22Rv1 (cell line): ENCODE results near the gene XPC.

Experiments used
- ZFX ChIP-seq: fragments of 450-650 bp; IDR thresholded peaks from 2 replicates; pipeline ENCODE4 v1.6.1; 2017; ENCODE audit warnings: antibody characterized with exemption, borderline replicate concordance
- TF ChIP-seq, protein P1 (sequence below): fragments of 450-650 bp; IDR thresholded peaks from 2 replicates; pipeline ENCODE4 v1.5.1; 2017; ENCODE audit warnings: mild to moderate bottlenecking

DNA sequence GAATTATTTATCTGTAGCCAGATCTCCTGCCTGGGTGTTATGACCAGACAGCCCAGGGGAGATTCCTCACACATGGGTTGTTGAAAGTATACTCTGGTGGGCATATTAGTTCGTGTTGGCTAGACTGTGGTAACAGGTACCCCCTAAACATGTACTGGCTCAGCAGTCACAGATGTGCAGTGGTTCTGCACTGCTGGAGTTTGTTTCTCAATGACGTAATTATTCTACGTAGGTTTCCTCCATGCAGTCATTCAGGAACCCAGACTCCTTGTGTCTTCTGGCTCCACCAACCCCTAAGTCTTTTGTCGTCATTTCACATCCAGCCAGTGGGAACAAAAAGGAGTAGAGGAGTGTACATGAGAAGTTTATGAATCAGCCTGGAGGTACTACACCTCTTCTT is 16.5 kb upstream of the XPC start:
- TF ChIP-seq, protein P1, sequence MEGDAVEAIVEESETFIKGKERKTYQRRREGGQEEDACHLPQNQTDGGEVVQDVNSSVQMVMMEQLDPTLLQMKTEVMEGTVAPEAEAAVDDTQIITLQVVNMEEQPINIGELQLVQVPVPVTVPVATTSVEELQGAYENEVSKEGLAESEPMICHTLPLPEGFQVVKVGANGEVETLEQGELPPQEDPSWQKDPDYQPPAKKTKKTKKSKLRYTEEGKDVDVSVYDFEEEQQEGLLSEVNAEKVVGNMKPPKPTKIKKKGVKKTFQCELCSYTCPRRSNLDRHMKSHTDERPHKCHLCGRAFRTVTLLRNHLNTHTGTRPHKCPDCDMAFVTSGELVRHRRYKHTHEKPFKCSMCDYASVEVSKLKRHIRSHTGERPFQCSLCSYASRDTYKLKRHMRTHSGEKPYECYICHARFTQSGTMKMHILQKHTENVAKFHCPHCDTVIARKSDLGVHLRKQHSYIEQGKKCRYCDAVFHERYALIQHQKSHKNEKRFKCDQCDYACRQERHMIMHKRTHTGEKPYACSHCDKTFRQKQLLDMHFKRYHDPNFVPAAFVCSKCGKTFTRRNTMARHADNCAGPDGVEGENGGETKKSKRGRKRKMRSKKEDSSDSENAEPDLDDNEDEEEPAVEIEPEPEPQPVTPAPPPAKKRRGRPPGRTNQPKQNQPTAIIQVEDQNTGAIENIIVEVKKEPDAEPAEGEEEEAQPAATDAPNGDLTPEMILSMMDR, result no peak
- no peak for TF ChIP-seq ZFX
